HG03045 (cell line): Measurements from ENCODE around the gene NLGN3.

Source experiments
- ATAC-seq: cut with Tn5 transposase; IDR thresholded peaks from one replicate; pipeline ENCODE4 v1.9.1; 2021; ENCODE audit warnings: mild to moderate bottlenecking, moderate library complexity; ENCODE audit not compliant: unreplicated experiment

NLGN3 gene

DNA sequence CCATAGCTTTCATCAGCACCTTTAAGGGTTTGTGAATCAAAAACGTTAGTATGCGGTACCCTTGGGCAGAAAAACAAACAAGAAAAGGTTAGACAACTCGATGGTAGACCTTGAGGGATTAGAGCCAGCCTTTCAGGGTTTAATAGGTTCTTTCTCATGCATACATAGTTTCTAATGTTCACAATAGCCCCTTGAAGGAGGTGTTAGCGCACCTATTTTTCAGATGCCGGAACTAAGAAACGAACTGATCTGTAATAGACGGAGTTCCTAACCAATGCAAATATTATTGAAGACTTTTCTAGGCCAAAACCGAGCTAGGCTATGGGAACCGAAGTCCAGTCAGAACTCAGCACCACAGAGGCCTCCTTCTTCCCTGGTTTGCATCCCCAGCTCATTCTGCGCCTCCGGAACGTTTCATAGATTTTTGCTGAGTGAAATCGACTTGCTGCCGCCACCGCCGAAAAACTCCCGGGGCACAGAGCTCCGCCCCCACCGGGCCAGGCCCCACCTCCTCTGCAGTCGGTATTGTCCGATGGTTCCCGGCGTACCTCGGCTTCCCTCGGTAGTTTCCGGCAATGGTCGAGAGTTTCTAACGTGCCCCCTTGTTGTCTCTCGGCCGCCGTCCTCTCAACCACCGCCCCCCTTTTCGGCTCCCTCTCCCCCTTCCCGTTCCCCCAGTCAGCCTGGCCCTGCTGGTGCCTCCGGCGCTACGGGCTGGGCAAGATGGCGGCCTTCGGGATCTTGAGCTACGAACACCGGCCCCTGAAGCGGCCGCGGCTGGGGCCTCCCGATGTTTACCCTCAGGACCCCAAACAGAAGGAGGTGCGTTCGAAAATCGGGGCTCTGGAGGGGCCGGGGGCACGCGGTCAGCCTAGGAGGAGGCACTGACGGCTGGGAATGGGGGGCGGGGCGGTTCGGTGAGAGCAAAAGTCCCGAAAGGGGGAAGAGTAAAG lies 26.3 kb upstream of the NLGN3 start, which contains the start of gene MED12:
MED12 (plus strand) TSS at position 565 of the 953 bp plus-strand sequence; CDS start at position 724, 159 bp downstream.
- ATAC-seq, result peak; percentile 92

DNA sequence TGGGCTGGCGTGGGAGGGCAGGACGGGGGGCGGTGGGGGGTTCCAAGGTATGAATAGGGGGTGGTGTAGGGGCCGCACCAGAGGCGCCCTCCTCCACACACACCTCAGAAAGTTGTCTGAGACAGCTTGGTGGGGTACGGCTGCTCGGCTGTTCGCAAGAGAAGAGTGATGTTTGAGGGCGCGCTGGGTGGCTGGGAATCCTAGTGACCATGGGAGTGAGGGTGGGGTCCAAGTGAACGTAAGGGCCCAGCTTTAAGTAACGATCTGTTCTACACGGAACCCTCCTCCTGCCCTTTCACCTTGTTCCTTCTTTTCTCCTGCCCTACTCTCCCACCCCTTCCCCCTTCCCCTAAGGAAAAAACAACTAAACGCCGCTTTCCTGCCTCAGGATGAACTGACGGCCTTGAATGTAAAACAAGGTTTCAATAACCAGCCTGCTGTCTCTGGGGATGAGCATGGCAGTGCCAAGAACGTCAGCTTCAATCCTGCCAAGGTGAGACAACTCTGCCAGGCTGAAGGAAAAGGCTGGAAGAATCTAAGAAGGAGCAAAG lies 25.6 kb upstream of the NLGN3 start:
- peak; percentile 6 for ATAC-seq

DNA sequence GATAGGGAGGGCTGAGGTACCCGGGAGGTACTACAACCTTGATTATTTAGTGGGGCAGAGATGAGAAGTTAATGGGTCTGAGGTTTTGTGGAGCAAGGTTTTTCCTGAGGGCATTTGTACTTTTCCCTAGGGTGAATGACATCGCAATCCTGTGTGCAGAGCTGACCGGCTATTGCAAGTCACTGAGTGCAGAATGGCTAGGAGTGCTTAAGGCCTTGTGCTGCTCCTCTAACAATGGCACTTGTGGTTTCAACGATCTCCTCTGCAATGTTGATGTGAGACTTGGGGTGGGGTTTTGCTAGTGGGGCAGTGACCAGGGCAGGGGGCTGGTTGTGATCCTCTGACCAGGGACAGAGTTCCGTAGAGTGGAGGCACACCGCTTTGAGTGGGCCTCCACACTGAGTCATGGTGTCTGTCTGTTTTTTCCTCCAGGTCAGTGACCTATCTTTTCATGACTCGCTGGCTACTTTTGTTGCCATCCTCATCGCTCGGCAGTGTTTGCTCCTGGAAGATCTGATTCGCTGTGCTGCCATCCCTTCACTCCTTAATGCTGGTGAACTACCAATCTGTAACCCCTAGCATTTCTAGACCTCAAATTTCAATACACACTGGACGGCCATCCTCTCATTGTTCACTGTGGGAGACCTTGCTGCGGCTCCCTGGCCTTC lies 16.3 kb upstream of the NLGN3 start:
- ATAC-seq, result no peak

DNA sequence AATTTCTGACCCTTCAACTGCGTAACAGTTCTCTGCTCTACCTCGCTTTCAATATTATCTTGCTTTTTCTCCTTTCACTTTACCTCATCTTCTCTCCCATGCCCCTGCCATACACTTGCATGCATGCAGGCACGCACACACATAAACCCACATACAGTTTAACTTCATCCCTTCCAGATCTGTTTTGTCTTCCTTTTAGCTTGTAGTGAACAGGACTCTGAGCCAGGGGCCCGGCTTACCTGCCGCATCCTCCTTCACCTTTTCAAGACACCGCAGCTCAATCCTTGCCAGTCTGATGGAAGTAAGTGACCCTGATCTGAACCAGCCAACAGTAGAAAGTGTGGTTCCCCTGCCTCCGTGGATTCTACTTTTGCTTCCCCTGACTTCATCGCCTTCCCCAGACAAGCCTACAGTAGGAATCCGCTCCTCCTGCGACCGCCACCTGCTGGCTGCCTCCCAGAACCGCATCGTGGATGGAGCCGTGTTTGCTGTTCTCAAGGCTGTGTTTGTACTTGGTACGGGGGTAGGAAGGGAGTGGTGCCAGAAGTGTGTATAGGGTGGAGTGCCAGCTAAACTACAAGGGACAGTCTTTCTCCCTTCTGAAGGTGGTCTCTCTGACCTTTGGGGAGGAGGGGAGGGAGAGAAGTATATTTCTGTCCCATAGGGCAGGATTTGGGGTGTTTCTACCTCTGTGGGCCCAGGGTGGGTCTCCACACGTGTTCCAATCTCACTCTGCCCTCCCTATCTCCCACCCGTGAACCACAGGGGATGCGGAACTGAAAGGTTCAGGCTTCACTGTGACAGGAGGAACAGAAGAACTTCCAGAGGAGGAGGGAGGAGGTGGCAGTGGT lies 15.5 kb upstream of the NLGN3 start:
- peak; percentile 67 for ATAC-seq

DNA sequence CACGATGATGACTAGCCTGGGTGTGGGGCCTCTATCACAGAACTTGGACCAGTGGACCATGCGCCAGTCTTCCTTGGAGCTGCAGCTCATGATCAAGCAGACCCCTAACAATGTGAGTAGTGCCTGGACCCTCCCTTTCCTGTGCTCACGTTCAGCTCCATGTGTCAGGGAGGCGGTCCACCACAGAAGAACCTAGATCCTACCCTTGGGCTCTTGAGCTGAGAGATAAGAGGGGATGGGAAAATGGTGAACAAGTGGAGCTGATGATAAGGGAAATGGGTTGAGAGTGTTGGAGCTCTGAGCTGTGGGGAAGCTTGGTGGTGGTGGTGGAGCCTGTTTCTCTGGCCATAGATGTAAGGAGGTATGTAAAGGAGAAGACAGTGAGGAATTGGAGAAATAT lies 13.1 kb upstream of the NLGN3 start:
- no peak for ATAC-seq

DNA sequence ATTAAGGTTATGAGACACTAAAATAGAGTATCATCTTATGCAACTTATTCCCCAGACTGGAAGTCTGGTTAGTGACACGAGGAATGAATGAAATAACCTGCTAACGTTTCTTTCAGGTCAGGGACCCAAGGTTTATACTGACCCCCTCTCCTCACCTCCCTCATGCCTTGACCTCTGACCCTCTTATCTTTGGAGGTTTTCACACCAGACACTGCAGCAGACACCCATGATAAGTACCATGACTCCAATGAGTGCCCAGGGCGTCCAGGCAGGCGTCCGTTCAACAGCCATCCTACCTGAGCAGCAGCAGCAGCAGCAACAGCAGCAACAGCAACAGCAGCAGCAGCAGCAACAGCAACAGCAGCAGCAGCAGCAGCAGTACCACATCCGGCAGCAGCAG lies 4.2 kb upstream of the NLGN3 start:
- ATAC-seq, result no peak

DNA sequence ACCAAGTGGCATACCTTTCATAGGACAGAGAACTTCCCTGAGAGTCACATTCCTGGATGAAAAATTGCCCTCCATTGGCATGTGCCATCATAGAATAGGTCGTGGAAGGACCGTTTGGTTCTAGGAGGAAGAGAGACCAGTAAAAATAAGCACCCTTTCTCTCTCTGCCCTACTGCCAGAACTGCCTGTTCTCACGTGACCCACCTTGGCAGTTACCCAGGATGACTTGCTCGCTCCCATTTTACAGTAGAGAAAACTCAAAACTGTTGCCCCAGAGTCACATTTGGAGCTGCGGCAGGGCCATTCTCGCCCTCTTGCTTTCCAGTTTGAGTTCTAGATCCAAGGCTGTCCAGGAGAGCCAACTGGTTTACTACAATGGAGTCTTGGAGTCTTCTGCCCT lies 1.1 kb upstream of the NLGN3 start:
- ATAC-seq, result no peak

DNA sequence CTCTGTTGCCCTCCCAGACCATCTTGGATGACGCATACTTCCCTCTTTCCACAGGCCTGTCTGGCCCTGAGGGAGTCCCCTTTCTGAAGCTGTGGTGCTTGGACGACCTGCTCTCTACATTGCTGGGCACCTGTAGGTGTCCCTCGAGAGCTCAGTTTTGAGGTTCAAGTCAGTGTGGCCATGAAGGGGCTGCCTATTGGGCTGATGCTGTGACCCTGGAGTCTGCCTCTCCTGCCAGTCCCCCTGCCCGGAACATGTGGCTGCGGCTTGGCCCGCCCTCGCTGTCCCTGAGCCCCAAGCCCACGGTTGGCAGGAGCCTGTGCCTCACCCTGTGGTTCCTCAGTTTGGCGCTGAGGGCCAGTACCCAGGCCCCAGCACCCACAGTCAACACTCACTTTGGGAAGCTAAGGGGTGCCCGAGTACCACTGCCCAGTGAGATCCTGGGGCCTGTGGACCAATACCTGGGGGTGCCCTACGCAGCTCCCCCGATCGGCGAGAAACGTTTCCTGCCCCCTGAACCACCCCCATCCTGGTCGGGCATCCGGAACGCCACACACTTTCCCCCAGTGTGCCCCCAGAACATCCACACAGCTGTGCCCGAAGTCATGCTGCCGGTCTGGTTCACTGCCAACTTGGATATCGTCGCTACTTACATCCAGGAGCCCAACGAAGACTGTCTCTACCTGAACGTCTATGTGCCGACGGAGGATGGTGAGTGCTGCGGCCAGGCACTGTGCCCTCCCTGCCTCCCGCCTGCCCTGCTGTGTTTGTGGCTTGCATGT lies 3.0 kb downstream of the NLGN3 start:
- no peak for ATAC-seq

DNA sequence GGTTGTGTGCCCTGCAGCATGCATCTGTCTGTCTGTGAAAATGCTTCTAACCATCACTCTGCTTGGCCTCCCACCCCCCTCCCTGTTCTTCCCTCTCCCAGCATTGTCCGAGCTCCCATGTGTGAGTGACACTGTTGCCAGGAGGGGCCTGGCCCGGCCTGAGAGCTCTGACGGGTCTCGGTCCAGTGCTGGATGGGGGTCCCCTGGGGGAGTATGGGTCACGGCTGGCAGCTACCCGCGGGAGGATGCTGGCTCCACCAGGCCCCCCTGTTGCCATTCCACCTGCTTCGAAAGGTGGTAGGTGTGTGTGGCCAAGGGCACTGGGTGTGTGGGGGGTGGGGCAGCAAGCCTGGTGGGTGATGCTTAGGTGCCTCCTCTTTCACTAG lies 3.6 kb downstream of the NLGN3 start:
- no peak for ATAC-seq

DNA sequence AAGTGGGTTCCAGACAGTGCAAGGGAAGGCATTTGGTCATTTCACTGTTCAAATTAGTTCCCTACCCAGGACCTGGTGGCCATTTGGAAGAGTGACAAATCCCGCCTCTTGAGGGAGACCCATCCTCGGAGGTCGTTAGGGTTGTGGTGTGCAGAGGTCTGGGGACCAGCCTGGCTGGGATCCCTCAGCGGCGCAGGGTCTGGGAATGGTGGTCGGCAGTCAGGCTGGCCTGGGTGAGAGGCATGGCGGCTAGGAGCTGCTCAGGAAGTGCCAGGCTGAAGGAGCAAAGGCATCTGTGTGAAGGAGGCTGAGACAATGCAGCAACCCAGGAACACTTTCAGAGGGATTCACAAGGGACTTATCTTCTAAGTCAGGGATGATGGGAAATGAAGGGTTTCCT lies 6.7 kb downstream of the NLGN3 start:
- no peak for ATAC-seq

DNA sequence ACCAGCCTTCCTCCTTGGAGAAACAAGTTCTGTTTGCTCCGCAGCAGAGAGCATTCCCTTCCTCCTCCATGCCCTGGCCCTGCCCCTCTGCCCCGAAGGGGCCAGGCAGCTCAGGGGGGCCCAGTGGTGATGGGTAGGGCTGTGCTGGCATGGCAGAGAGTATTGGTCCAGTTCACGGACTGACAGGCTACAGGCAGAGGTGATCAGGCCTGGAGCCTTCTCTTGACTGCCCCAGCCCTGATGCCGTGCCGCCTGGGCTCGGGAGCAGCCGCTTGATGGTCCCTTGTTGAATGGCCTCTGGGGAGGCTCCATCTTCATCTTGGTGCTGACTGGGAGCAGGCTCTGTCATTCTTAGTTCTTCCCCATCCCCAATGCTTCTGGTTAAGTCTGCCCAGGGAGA lies 9.6 kb downstream of the NLGN3 start:
- ATAC-seq, result no peak

DNA sequence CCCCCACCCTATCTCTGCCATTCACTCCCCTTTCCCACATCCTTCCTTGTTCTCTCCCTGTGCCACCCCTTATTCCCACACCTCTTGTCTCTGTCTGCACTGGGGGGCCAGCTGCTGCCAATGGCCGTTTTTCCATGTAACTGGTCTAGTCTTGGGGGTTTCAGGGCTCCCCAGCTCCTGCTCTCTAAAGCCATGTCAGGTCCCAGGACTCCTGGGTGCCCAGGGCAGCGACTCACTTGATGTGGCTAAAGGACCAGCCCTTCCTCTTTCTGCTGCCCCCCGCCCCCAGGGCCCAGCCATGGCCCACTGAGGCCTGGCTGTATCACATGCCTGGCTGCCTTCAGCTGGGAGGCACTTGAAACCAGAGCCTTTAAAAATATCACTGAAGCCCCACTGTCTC lies 10.0 kb downstream of the NLGN3 start:
- ATAC-seq, result no peak

DNA sequence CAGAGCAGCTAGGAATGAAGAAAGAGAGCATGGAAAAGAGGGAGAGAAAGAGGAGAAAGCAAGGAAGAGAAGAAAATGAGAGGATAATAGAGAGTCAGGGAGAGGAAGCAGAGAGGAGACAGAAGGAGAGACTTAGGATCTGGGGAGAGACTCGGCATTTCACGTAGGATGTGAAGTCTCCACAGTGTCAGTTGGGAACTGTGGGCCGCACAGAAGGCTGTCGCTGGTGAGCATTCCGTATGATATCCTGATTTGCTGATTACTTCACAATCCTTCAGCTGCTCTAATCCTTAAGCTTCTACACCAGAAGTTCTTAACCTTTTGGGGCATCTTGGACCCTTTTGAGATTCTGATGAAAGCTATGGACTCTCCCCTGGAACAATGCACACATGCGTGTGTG lies 14.0 kb downstream of the NLGN3 start:
- no peak for ATAC-seq

DNA sequence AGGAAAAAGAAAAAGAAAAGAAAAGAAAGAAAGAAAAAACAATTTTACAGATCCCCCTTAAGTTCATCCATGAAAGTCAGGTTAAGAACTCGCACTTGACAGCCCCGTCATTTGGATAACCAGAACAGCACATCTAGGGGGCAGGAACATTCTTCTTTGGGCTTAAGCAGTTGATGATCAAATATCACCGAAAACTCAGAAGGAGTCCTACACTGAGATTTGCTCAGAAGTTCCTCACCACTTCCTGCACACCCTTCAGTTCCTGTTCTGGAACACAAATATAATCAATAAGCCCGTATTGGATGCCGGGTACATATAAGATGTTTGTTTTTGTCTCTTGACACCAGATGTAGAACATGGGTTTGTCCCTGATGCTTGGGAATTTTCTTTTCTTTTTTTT lies 14.7 kb downstream of the NLGN3 start:
- no peak for ATAC-seq

DNA sequence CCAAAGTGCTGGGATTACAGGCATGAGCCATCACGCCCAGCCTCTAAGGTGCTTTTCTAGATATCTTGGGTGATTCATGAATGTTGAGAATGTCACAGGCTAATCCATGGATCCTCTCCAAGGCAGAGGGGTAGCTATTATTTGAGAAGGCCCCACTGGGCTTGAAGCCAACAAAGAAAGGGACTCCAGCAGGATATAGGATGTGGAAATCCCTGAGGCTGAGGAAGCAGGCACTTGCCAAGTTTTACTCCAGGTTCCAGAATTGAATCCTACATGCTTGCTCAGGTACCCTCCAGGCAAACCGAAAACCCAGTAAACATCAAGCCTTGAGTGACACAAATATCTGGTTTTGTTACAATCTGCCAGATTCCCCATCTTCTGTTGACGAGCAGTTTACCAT lies 15.8 kb downstream of the NLGN3 start:
- ATAC-seq, result no peak

DNA sequence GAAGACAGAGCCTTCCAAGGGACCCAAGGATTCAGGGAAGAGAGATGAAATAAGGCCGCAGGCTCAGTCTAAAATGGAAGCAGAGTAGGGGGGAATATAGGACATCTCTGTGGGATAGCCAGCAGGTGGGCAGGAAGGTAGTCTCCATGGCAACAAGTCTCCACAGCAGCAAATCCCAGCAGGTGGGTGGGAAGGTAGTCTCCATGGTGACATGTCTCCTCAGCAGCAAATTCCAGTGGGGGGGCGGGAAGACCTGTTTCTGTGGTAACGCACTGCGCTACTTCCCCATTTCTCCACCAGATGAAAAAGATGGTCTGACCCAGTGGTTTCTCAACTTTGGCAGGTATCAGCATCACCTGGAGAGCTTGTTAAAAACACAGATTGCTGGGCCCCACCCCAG lies 18.3 kb downstream of the NLGN3 start:
- no peak for ATAC-seq

DNA sequence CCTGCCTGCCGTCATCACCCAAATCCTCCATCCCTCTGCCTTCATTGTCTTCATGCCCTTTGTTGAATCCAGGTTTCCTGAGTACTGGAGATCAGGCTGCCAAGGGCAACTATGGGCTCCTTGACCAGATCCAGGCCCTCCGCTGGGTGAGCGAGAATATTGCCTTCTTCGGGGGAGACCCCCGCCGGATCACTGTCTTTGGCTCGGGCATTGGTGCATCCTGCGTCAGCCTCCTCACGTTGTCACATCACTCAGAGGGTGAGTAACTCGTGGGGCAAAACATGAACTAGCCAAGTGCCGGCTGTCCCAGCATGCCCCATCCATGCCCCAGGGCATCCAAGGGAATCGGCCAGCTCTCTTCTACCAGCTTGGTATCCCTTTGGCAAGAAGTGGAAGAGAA lies 19.4 kb downstream of the NLGN3 start:
- no peak for ATAC-seq

DNA sequence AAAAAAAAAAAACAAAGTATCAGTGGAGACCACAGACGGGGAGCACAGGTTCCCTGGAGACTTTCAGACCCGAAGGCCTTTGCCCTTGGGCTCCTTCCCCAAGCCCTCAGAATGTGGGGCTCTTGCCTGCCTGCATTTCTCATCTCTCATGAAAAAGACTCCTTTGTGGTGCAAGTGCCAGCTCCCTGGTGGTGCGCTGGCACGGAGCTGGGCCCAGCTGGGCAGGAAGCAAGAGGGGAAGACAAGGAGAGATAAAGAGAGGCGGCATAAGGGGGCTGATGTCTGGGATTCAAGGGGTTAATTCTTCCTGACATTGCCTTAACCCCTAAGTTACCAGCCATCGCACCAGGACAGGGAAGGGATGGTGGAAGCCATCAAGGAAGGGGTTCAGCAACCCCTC lies 21.8 kb downstream of the NLGN3 start:
- no peak for ATAC-seq

DNA sequence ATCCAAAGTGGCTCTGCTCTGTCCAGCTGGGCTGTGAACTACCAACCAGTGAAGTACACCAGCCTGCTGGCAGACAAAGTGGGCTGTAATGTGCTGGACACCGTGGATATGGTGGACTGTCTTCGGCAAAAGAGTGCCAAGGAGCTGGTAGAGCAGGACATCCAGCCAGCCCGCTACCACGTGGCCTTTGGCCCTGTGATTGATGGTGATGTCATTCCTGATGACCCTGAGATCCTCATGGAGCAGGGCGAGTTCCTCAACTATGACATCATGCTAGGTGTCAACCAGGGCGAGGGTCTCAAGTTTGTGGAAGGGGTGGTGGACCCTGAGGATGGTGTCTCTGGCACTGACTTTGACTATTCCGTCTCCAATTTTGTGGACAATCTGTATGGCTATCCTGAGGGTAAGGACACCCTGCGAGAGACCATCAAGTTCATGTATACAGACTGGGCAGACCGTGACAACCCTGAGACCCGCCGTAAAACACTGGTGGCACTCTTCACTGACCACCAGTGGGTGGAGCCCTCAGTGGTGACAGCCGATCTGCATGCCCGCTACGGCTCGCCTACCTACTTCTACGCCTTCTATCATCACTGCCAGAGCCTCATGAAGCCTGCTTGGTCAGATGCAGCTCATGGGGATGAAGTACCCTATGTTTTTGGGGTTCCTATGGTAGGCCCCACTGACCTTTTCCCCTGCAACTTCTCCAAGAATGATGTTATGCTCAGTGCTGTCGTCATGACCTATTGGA lies 22.6 kb downstream of the NLGN3 start:
- ATAC-seq, result no peak

DNA sequence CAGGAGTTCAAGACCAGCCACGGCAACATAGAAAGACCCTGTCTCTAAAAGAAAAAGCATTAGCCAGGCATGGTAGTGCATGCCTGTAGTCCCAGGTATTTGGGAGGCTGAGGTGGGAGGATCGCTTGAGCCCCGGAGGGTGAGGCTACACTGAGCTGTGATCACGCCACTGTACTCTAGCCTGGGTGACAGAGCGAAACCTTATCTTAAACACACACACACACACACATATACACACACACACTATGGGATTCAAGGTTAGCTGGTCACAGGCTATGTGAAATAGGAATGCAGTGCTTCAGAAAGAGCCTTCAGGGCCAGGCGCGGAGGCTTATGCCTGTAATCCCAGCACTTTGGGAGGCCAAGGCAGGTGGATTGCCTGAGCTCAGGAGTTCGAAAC lies 23.5 kb downstream of the NLGN3 start:
- ATAC-seq, result no peak
